ENCODE results near the gene GRB14.

The GRB14 gene

GRCh38 chr2:164613321-164613982 is 7.8 kb downstream of the GRB14 start:
- DNase-seq: no peak

- DNase-seq: no peak
Measured at GRCh38 chr2:164609790-164610189, 11.5 kb downstream of the GRB14 start.

- no peak for DNase-seq
Measured at GRCh38 chr2:164606557-164606956, 14.7 kb downstream of the GRB14 start.

- DNase-seq: no peak
Measured at GRCh38 chr2:164605295-164605694, 16.0 kb downstream of the GRB14 start.

GRCh38 chr2:164600763-164601162 is 20.5 kb downstream of the GRB14 start:
- no peak for DNase-seq

GRCh38 chr2:164599954-164600589 is 21.2 kb downstream of the GRB14 start:
- DNase-seq: peak; percentile 17

GRCh38 chr2:164597983-164598382 is 23.3 kb downstream of the GRB14 start:
- DNase-seq: no peak

GRCh38 chr2:164595031-164595430 is 26.3 kb downstream of the GRB14 start:
- no peak for DNase-seq

GRCh38 chr2:164593959-164594358 is 27.3 kb downstream of the GRB14 start:
- DNase-seq: no peak

- no peak for DNase-seq
Measured at GRCh38 chr2:164593541-164593940, 27.7 kb downstream of the GRB14 start.

GRCh38 chr2:164589522-164589921 is 31.8 kb downstream of the GRB14 start:
- DNase-seq: no peak

GRCh38 chr2:164581050-164581449 is 40.2 kb downstream of the GRB14 start:
- DNase-seq: no peak

GRCh38 chr2:164574931-164575330 is 46.4 kb downstream of the GRB14 start:
- DNase-seq: no peak

GRCh38 chr2:164570475-164570874 is 50.8 kb downstream of the GRB14 start:
- no peak for DNase-seq

- no peak for DNase-seq
Measured at GRCh38 chr2:164569378-164569777, 51.9 kb downstream of the GRB14 start.

- DNase-seq: no peak
Measured at GRCh38 chr2:164568317-164568716, 53.0 kb downstream of the GRB14 start.

- no peak for DNase-seq
Measured at GRCh38 chr2:164567335-164567989, 53.8 kb downstream of the GRB14 start.

- no peak for DNase-seq
Measured at GRCh38 chr2:164565359-164565758, 55.9 kb downstream of the GRB14 start.

- DNase-seq: no peak
Measured at GRCh38 chr2:164562666-164563065, 58.6 kb downstream of the GRB14 start.

- no peak for DNase-seq
Measured at GRCh38 chr2:164561991-164562390, 59.3 kb downstream of the GRB14 start.

GRCh38 chr2:164561416-164561815 is 59.9 kb downstream of the GRB14 start:
- DNase-seq: no peak

GRCh38 chr2:164560902-164561301 is 60.4 kb downstream of the GRB14 start:
- no peak for DNase-seq

GRCh38 chr2:164560181-164560792 is 61.0 kb downstream of the GRB14 start:
- no peak for DNase-seq

GRCh38 chr2:164558450-164558849 is 62.8 kb downstream of the GRB14 start:
- no peak for DNase-seq
